Measurements from ENCODE around the gene DCT. TPM values are rescaled to one million over a fixed set of nuclear protein-coding genes. Genes with fewer than 3 reads are reported as not detected.

DCT gene
- total RNA-seq, result not detected in 2 replicates

DNA sequence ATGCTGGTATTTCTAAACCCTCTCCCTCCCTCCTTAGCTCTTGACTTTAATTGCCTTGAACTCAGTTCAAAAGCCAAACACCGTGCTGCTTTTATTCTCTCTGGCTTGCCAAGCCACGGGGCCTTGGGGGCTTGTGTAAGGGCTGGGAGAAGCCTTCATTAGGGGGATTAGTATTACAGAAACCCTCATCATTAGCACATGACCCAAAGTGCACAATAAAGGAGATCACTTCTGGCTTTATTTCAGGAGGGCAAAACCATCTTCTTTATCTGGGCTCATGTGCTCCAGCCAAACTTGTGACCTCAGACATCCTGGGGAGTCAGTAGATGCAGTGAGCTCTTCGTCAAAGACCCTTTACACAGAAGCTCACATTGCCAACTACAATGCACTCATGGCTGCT lies at the start of gene DCT:
TSS of gene DCT (minus strand) at position 67 of the 400 bp plus-strand sequence. CDS start 427 bp downstream, outside the sequence.

Other genes with a start within 250 kb of the DCT start
- gene TGDS, start 116.5 kb upstream of the DCT start, total RNA-seq, result 11.8 and 12.5 TPM in 2 replicates
- gene GPR180, start 122.2 kb upstream of the DCT start, total RNA-seq, result 9.5 and 10.0 TPM in 2 replicates
- not detected in 2 replicates for gene SOX21, start 232.9 kb upstream of the DCT start, total RNA-seq